GM12864 (cell line): ENCODE results near the gene ZNF74.

Experiments used
- DNase-seq: peaks from one replicate; pipeline ENCODE4 v3.0.0-alpha.2; 2011; ENCODE audit warnings: low read depth
- H3K4me3 ChIP-seq: 2 replicates; pipeline ENCODE4 v1.5.1; 2011; ENCODE audit warnings: mild to moderate bottlenecking, low read depth, low read length, control low read depth
- CTCF ChIP-seq: IDR thresholded peaks from 2 replicates; pipeline ENCODE4 v1.5.1; 2011; ENCODE audit warnings: low read depth, mild to moderate bottlenecking, moderate library complexity, low read length, control low read depth, inconsistent platforms; ENCODE audit errors: missing control alignments

Gene ZNF74

GRCh38 chr22:20434264-20434751 is 40.4 kb downstream of the ZNF74 start:
- H3K4me3 ChIP-seq, result no peak overlapping the region
- no peak for TF ChIP-seq CTCF
- no peak for DNase-seq

GRCh38 chr22:20434773-20435172 is 40.8 kb downstream of the ZNF74 start:
- DNase-seq, result no peak
- no peak overlapping the region for H3K4me3 ChIP-seq
- no peak for TF ChIP-seq CTCF

GRCh38 chr22:20435436-20436306 is 41.7 kb downstream of the ZNF74 start:
- TF ChIP-seq CTCF, result no peak
- no peak overlapping the region for H3K4me3 ChIP-seq
- DNase-seq, result no peak

- no peak for DNase-seq
- H3K4me3 ChIP-seq, result no peak overlapping the region
- TF ChIP-seq CTCF, result no peak
Measured at GRCh38 chr22:20436307-20436767, 42.4 kb downstream of the ZNF74 start.

- no peak overlapping the region for H3K4me3 ChIP-seq
- no peak for DNase-seq
- TF ChIP-seq CTCF, result no peak
Measured at GRCh38 chr22:20436768-20437612, 43.0 kb downstream of the ZNF74 start.

- H3K4me3 ChIP-seq, result no peak within 1 kb of the TSS
- no peak for TF ChIP-seq CTCF
- no peak for DNase-seq
Measured at GRCh38 chr22:20437613-20438426, 43.9 kb downstream of the ZNF74 start, which contains the start of gene SCARF2. Gene SCARF2, minus strand, starts transcription at chr22:20437825. Its CDS starts 71 bp downstream, at chr22:20437754.
